Tibial nerve (tissue), 3 donors: Measurements from ENCODE around the gene ZMYND12.

Source experiments
- CTCF ChIP-seq, 5 experiments: fragments of 200-600 bp in 3 of 5; fragments of 450-650 bp in 2 of 5; sonication (generic) in 3 of 5; IDR thresholded peaks; one replicate each; pipeline ENCODE4 v1.5.1; 2016 to 2019; ENCODE audit warnings: antibody characterized with exemption in 5 of 5, mild to moderate bottlenecking in 3 of 5, moderate library complexity in 2 of 5
- POLR2A ChIP-seq, 2 donors: fragments of 450-650 bp; IDR thresholded peaks; one replicate each; pipeline ENCODE4 v1.6.1; 2017; ENCODE audit warnings: antibody characterized with exemption in 2 of 2, mild to moderate bottlenecking in 2 of 2, moderate library complexity in 2 of 2

GRCh38 chr1:42480921-42481320 lies 25.1 kb upstream of the ZMYND12 start:
- TF ChIP-seq POLR2A (IDR thresholded peaks at IDR 0.05) (no peak), CTCF (IDR thresholded peaks at IDR 0.05) (no peak)
